Measurements from ENCODE around the gene SLC9A3. TPM values are rescaled to one million over a fixed set of nuclear protein-coding genes. Genes with fewer than 3 reads are reported as not detected.

The SLC9A3 gene
- total RNA-seq, 1 donor, result 0.86 TPM

DNA sequence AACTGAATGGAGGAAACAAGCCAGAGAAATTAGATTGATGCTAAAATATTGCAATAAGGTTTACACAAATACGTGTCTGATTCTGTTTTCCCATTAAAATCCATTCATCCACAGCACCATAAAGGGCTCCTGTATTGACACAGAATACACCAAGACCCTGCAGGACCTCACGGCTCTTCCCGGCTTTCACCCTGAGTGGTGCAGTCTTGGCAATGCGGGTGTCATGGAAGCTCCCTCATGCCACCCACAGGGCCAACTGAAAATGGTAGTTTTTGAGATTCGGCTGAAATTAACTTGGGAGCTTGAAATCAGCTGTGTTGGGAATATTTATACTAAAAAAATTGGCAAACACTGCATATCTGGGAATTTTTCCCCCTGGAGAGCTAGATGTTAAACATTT lies 98.5 kb downstream of the SLC9A3 start:
- DNase-seq (ENCODE audit: low read depth), result peak; percentile 22
- TF ChIP-seq, protein P1, sequence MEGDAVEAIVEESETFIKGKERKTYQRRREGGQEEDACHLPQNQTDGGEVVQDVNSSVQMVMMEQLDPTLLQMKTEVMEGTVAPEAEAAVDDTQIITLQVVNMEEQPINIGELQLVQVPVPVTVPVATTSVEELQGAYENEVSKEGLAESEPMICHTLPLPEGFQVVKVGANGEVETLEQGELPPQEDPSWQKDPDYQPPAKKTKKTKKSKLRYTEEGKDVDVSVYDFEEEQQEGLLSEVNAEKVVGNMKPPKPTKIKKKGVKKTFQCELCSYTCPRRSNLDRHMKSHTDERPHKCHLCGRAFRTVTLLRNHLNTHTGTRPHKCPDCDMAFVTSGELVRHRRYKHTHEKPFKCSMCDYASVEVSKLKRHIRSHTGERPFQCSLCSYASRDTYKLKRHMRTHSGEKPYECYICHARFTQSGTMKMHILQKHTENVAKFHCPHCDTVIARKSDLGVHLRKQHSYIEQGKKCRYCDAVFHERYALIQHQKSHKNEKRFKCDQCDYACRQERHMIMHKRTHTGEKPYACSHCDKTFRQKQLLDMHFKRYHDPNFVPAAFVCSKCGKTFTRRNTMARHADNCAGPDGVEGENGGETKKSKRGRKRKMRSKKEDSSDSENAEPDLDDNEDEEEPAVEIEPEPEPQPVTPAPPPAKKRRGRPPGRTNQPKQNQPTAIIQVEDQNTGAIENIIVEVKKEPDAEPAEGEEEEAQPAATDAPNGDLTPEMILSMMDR (IDR thresholded peaks at IDR 0.05; ENCODE audit: insufficient read depth, low read depth, low read length), result peak; percentile 30
- no peak overlapping the region for H3K4me3 ChIP-seq (ENCODE audit: low read depth, low read length)

DNA sequence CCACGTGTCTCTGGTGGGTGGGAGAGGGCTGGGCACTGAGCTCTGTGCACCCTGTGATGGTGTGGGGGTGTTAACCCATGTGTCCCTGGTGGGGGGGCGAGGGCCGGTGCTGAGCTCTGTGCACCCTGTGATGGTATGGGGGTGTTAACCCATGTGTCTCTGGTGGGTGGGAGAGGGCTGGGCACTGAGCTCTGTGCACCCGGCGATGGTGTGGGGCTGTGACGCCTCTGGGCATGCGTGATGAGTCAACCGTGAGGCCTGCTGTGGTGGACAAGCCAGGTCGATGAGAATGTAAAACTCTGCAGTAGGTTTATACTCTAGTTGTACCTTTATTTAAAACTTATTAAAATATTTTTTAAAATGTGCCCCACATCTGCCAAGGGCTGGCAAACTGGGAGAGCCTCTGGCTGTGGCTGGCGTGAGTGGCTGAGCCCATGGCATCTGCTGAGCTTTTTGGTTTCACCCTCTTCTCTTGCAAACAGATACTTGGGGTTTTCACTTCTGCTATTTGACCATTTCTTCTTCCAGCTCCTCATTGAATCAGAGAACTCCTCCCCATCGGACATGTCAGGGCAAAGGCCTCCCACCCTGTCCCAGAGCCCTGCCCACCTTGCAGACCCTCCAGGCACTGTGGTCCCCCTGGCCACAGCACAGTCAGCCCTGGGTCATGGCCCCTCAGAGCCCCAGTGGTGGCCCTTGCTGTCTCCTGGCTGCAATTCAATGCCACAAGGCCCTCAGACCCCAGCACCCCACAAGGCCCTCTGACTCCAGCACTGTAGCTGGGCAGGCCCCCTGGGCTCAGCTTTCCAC lies 99.7 kb downstream of the SLC9A3 start:
- TF ChIP-seq, protein P1 (IDR thresholded peaks at IDR 0.05; ENCODE audit: insufficient read depth, low read depth, low read length), result no peak
- H3K4me3 ChIP-seq (ENCODE audit: low read depth, low read length), result no peak overlapping the region
- no peak for DNase-seq (ENCODE audit: low read depth)

DNA sequence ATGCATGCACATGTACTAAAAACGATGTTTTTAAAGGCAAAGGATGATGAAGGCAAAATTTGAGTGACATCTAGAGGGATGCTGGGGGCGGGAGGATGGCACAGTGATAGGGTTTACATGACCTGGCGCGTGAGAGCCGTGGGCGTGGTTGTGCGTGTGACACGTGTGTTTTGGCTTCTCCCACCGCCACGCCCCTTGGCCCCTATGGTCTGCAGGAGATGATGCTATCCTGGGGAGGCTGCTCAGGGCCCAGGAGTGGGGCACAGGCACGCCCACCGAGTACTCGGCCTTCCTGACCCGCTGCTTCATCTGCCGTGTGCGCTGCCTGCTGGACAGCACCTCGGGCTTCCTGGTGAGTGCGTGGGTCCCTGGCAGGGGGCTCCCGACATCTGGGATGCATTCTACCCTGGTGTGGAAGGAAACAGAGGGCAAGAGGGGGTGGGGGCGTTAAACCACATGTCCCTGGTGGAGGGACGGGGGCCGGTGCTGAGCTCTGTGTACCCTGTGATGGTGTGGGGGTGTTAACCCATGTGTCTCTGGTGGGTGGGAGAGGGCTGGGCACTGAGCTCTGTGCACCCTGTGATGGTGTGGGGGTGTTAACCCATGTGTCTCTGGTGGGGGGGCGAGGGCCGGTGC lies 100.5 kb downstream of the SLC9A3 start:
- TF ChIP-seq, protein P1 (IDR thresholded peaks at IDR 0.05; ENCODE audit: insufficient read depth, low read depth, low read length), result no peak
- H3K4me3 ChIP-seq (ENCODE audit: low read depth, low read length), result no peak overlapping the region
- no peak for DNase-seq (ENCODE audit: low read depth)

DNA sequence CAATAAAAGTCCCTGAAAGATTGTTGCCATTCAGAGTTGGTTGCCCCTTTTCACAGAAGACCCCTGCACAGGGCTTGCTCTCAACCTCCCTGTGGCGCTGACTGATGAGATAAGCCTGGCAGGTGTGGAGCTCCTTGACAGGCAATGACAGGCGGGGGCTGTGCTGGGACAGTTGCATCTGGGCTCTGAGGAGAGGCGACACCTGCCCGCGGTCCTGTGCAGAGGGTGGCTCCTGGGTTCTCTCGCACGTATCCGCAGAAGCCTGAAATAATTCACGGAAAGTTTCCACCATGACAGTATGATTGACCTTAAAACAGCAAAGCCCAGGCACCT lies 101.0 kb downstream of the SLC9A3 start:
- TF ChIP-seq, protein P1 (IDR thresholded peaks at IDR 0.05; ENCODE audit: insufficient read depth, low read depth, low read length), result no peak
- no peak for DNase-seq (ENCODE audit: low read depth)
- no peak overlapping the region for H3K4me3 ChIP-seq (ENCODE audit: low read depth, low read length)

DNA sequence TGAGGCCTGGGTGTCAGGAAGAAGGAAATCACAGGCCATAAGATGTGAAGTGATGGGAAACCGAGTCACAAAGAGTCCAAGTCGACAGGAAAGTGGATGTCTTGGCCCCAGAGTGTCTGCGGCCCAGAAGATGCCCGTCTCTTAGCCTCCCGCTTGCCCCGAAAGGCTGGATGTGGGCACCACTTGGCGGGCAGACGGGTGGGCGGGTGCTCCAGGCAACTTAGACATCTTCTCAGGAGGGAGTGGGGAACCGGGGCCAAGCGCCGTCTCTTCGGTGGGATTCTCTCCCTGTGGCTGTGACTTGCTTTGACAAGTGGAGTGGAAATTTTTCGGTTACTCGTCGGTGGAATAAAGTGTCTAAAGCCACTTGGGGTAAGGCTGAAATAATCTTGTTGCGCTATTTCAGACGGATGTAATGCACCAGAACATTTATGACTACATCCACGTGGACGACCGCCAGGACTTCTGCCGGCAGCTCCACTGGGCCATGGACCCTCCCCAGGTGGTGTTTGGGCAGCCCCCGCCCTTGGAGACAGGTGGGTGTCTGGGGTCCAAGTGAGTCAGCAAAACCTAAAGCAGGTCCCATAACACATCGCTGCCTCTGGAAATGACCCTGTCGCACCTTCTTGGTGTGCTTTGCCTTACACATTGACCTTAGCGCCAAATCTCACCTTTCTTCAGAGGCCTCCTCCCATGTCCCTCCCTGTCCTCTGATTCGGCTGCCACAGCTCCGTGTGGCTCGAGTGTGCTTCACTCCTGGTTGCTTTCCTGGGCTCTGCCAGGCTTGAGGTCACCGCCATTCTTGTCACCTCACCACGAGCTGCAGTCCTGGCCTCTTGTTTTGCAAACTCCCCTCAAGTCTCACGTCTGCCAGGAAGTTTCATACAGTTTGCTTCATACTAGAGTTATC lies 101.7 kb downstream of the SLC9A3 start:
- TF ChIP-seq, protein P1 (IDR thresholded peaks at IDR 0.05; ENCODE audit: insufficient read depth, low read depth, low read length), result no peak
- H3K4me3 ChIP-seq (ENCODE audit: low read depth, low read length), result no peak overlapping the region
- no peak for DNase-seq (ENCODE audit: low read depth)

DNA sequence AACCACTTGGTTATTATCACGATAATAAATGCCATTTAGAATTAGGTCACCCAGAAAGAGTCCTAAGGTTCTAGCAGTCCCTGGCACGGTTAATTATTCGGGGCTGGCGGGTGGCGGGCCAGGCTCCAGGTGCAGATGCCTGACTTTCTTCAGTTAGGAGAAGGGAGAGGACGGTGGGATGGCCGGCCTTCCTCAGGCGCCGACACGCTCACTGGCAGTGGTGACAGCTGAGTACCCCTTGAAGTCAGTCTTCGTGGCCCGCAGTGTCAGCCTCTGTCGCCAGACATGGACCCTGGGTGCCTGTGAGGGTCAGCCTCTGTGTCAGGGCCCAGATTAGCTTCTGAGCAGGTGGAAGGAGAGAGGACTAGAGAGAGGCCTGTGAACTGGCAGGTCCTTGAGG lies 102.3 kb downstream of the SLC9A3 start:
- no peak overlapping the region for H3K4me3 ChIP-seq (ENCODE audit: low read depth, low read length)
- DNase-seq (ENCODE audit: low read depth), result no peak
- TF ChIP-seq, protein P1 (IDR thresholded peaks at IDR 0.05; ENCODE audit: insufficient read depth, low read depth, low read length), result no peak

Data from fibroblast of villous mesenchyme (primary cell).